ENCODE measurements around the gene XYLT2. TPM values are rescaled to one million over a fixed set of nuclear protein-coding genes. Genes with fewer than 3 reads are reported as not detected.

XYLT2 gene
- total and polyA plus RNA-seq, 2 donors (not counting 3 experiments of a cell fraction or from before 2014, with no cell fraction given): 19.1 to 26.6 TPM

GRCh38 chr17:50379351-50380132 lies 33.6 kb downstream of the XYLT2 start:
- H3K4me2 ChIP-seq (ENCODE audit: insufficient read depth, low read length): no peak overlapping the region
- H3K27ac ChIP-seq (ENCODE audit: insufficient read depth, low read depth, low read length): no peak overlapping the region
- H3K9me3 ChIP-seq (replicated peaks; ENCODE audit: control insufficient read depth, insufficient read depth, low read length): no peaks in the 10 kb centered on the region
- no peak for TF ChIP-seq CTCF (IDR thresholded peaks at IDR 0.05; ENCODE audit: extremely low read depth in 1 of 2, insufficient read depth in 1 of 2, low read depth in 1 of 2, low read length in 2 of 2)
- no peak for TF ChIP-seq JUN (IDR thresholded peaks at IDR 0.05; ENCODE audit: borderline replicate concordance, insufficient read depth, insufficient read length, low read depth)
- no peak for TF ChIP-seq MAX (IDR thresholded peaks at IDR 0.05; ENCODE audit: insufficient read depth, insufficient read length)
- TF ChIP-seq GATA2 (IDR thresholded peaks at IDR 0.05; ENCODE audit: insufficient read depth, insufficient read length, low read depth, low read length): no peak
- TF ChIP-seq POLR2A (IDR thresholded peaks at IDR 0.05; ENCODE audit: low read depth, low read length): no peak
- TF ChIP-seq FOS (IDR thresholded peaks at IDR 0.05; ENCODE audit: borderline replicate concordance, insufficient read depth, low read length): no peak
- TF ChIP-seq MYC (IDR thresholded peaks at IDR 0.05; ENCODE audit: low read depth, low read length): no peak
- no peak for TF ChIP-seq EZH2 (IDR thresholded peaks at IDR 0.05; ENCODE audit: borderline replicate concordance, low read depth, low read length, severe bottlenecking)
- no peak for TF ChIP-seq POLR2AphosphoS5 (IDR thresholded peaks at IDR 0.05; ENCODE audit: insufficient read depth, low read depth, low read length)
- CTCF ChIA-PET: interaction anchor here (1.1 kb wide), 1 partner anchor 14 kb away, joined by 3 read pairs; no protein-coding TSS in a partner anchor
- DNase-seq (ENCODE audit: low read depth, low spot score) (no peak), FAIRE-seq (no peak)
- H3K9ac ChIP-seq (replicated peaks; ENCODE audit: extremely low read depth, insufficient read depth, low read length): no peak overlapping the region
- no TSS peak for BruUV-seq (replicated peaks)
- peaks cover 9 to 23% of the 10 kb centered on the region in 2 experiments for H3K36me3 ChIP-seq (ENCODE audit: control insufficient read depth in 2 of 2, extremely low read depth in 1 of 2, insufficient read depth in 2 of 2, low read length in 2 of 2)
- POLR2A ChIA-PET: no interaction called here
- no peak overlapping the region for H2AFZ ChIP-seq (ENCODE audit: low read depth, low read length)
- dilution Hi-C loops (cut with MboI; ENCODE audit: extremely low pct_ligation_motif_present, low sequenced_read_pairs) (no loop called here), intact Hi-C loops (cut with micrococcal nuclease) (no loop called here)
- H4K20me1 ChIP-seq (replicated peaks; ENCODE audit: control insufficient read depth, extremely low read depth, insufficient read depth, low read length): no peaks in the 10 kb centered on the region
- H3K9me1 ChIP-seq (replicated peaks; ENCODE audit: control insufficient read depth, extremely low read depth, insufficient read depth, low read length): no peaks in the 10 kb centered on the region
- no peaks in the 10 kb centered on the region for H3K79me2 ChIP-seq (ENCODE audit: control insufficient read depth, insufficient read depth, low read length)
- no peak overlapping the region for H3K4me3 ChIP-seq (replicated peaks in 1 of 3; ENCODE audit: insufficient read depth in 1 of 3, low read depth in 1 of 3, low read length in 3 of 3)
- no peaks in the 10 kb centered on the region for H3K4me1 ChIP-seq (ENCODE audit: control insufficient read depth, extremely low read depth, insufficient read depth, low read length)
- no peaks in the 10 kb centered on the region for H3K27me3 ChIP-seq (ENCODE audit: control insufficient read depth in 2 of 2, insufficient read depth in 2 of 2, low read length in 2 of 2)
